Central memory CD4-positive, alpha-beta T cell (primary cell): Measurements from ENCODE around the gene TBC1D19.
"Not testable (repeated sequence)": the region's sequence is repeated elsewhere in the genome, so short reads cannot be mapped to it uniquely, and the experiment has no call there.

Source experiments
- DNase-seq: peaks from one replicate; pipeline ENCODE4 v3.0.0; 2022

Gene TBC1D19

DNA sequence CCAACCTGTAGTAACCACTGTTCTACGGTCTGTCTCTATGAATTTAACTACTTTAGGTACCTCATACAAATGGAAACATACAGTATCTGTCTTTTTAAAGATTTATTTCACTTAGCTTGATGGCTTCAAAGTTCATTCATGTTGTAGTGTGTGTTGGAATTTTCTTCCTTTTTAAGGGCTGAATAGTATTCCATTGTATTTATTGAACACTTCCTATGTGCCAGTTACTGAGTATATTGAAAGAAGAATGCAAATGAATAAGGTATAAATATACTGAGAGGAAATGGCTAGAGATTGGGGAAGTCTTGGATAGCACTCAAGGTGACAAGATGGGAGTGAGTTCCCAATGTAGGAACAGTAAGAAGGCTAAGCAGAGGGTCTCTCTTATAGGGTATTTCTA is 17.3 kb downstream of the TBC1D19 start:
- no peak for DNase-seq

DNA sequence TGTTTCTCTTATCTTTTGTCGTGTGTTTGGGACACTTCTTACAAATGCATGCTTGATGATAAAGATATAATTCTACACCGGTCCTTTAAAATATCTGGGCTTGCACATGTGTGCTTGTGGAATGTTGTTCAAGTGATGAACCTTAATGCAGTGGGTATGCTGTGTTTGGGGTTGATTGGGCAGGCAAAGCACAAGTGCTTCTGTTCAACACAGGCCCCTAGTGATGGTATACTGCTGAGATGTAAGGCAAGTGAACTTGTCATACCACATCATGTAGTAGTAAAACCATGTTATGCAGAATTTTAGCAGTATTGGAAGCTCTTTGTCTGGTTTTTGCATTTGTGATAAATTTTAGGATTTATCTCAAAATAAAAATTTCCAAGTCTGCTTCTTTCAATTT is 23.9 kb downstream of the TBC1D19 start:
- no peak for DNase-seq

DNA sequence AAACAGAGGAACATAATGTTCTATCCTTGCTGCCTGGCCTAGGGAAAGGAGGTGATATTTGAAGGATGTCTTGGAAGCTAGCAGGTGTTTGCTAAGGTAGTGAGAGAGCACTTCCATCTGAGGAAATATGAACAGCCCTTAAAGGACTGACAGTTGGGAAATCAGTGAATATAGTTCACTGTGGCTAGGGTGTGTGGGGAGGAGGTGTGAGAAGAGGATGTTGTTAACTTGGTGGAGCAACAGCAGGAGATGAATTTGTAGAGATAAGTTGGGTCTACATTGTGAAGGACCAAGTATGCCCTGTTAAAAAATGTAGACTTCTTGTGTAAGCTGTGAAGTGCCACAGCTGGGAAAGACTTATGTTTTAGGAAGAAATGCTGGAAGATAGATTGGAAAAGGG is 25.5 kb downstream of the TBC1D19 start:
- no peak for DNase-seq

DNA sequence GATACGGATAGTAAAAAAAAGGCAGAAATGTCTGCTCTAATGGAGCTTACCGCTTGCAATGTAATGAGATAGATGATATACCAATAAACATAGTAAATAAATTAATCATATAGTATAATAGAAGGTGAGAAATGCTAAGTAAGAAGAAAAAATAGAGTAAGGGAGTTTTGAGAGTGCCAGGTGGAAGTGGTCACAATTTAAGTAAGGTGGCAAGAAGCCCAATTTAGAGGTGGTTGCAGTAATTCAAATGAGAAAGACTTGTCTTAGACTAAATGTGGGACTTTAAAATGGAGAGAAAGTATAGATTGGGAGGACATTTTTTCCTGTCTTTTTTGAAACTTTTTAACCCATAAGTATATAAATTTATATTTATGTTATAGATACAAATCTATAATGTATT is 26.0 kb downstream of the TBC1D19 start:
- DNase-seq: no peak

DNA sequence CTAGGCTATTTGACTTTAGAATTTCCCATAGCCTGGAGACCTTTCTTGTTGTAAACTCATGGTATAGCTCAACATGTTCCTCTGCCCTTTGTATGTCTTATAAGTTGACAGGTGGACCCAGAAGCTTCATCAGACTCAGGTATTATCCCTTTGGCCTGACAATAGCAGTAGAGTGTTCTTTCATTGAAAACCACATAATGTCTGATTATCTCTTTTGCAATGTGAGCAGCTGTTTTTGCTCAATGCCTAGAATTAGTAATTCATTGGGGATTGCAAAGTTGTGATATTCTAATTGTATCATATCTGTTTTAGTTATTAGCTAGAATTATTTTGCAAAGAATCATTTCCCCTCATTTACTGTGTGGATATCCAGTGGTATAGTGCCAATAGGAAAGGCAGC is 27.5 kb downstream of the TBC1D19 start:
- no peak for DNase-seq

DNA sequence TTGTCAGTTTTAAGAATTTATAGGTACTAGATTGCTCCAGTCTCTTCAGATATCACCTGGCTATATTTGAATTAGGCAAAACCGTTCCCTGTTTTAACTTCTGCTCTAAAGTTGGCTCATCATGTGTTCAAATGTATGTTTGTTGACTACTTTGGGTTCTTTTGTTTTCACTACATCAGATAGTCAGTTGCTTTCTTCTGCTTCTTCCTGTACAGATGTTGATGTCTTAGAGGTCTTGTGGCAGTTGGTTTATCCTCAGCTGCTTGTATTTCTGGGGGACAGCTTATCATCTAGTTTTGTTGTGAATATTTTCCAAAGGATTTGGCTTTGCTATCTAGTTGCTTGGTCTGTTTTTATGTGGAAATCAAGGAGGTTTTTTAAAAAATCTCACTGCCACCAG is 28.0 kb downstream of the TBC1D19 start:
- no peak for DNase-seq

DNA sequence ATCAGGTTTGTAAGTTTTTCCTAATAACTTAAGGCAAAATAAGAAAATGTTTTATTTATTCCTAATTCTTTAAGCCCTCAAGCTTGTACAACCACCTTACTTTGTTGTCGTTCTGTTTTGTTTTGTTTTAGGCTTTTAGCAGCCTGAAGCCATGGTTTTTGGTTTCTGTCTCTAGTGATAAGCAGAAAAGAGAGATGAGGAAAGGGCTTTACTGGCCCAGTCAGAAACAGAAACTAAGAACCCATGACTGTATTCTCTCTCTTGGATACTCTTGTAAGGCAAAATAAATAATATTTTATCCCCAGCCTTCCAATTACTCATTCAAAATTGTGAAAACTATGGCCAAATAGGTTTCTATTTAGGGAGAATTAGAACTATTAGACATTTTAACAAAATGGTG is 29.4 kb downstream of the TBC1D19 start:
- DNase-seq: no peak

DNA sequence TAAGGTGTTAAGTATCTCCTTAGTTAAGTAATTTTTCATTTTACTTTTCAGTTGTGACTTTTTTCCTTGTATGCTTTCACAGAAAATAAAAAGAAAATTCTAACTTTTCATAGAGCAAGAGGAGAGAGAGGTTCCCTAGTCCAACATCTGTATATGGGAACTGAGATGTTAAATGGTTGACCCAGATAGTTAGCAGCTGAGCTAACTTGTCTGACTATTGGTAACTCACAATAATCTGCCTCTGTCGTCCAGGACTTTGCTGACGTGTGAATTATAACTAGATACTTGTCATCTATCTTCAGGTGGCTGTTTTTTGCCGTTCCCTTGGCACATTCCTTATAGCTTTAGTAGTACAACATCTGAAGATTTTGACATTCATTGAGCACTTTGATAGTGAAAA is 29.9 kb downstream of the TBC1D19 start:
- no peak for DNase-seq

DNA sequence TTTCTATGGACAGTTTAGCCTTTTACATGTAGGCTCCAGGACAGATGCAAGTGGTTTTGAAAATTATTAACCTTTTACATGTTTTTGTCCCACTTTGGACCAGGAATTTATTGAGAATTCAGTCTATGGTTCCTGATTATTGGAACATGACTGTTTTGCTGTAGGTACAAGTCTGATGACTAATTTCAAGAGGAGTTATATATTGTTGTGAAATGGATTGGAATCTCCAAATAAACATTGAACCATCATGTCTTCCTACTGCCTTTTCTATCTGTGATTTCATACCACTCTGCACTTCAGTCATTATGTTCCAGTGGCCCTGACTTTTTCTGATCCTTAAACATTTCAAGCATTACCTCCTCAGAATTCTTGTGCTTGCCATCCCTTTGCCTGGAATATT is 35.9 kb downstream of the TBC1D19 start:
- DNase-seq: no peak

DNA sequence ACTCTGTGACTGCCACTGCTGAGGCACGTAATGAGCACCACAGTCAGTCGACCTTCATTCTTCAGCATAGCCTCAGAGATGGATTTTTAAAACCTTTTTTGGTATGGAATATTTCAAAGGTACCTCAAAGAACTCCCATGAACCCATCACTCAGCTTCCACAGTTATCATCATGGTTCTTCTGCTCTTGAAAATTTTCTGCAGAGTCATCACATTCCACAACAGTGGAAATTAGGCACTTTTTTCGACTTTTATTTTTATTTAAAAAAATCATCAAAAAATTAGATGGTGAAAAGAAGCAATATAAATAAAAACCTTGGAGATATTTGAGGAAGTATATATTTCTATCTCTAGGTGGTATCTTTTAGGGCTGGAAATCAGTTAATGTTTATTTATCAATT is 37.5 kb downstream of the TBC1D19 start:
- DNase-seq: no peak

DNA sequence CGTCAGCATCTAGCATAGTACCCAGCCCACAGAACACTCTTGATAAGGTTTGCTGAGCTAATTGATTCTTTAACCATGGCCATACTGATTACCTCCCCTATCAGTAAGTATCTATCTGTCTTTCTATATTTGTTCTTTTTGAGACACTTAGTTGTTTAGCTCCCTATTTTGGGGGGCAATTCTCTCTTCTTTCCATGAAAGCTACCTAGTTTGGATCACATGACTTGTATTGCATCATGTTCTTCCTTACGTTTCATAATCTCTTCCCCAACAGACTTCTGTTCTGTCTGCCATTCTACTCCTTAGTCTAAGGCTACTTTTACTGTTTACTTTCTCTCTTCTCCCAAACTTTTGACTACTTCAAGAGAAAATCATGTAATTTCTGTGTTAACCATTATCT is 39.0 kb downstream of the TBC1D19 start:
- no peak for DNase-seq

DNA sequence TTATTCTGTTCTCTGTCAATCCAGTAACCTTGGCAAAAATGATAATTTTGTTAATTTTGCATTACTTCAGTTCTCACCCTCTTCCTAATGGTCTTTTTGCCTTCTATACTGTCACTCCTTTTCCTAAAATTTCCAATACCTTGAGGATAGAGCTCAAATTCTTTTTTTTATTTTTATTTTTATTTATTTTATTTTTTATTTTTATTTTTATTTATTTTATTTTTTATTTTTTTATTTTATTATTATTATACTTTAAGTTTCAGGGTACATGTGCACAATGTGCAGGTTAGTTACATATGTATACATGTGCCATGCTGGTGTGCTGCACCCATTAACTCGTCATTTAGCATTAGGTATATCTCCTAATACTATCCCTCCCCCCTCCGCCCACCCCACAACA is 42.8 kb downstream of the TBC1D19 start:
- DNase-seq: not testable (repeated sequence)

DNA sequence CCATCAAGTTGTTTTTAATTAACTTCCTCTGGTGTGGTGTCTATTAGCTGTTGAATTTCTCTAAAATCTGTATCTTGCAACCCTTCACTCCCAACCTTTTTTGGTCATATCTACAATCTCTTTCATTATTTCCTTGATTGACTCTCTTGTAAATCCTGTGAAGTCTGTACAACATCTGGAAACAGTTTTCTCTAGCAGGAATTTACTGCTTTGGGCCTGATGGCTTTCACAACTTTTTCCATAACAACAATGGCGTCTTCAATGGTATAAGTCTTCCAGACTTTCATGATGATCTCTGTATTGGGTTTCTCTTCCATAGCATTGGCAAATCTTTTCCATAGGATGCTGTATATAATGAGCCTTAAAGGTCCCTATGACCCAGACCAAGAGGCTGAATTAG is 49.0 kb downstream of the TBC1D19 start:
- no peak for DNase-seq

DNA sequence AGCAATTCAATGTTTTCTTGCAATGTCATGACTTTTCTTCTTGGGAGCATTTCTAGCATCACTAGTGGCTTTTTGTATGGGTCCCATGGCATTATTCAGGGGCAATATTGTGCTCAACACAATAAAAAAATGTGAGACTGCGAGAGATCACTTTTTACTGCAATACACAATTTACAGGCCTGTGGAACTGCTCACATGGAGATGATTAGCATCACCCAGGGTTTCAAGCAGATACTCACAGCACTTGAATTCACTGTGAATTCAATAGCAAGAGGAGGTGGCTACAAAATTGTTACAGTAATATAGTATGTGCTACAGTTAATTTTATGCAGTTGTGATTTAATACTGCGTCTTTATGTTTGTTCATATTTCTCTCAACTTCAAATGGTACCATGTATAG is 50.4 kb downstream of the TBC1D19 start:
- DNase-seq: no peak

DNA sequence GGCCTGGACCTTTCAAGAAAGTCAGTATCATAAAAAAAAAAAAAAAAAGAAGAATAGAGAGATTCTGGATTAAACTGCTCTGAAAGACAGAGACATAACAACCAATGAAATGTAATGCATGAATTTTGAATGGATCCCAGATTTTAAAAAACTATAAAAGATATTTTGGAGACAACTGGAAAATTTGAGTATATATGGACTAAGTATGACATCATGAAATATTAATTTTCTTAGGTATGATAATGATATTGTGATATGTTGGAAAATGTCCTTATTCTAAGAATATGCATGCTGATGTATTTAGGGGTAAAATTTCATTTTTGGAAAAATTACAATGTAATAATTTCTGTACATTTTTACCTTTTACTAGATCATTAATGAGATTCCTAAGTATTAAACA is 52.6 kb downstream of the TBC1D19 start:
- no peak for DNase-seq

DNA sequence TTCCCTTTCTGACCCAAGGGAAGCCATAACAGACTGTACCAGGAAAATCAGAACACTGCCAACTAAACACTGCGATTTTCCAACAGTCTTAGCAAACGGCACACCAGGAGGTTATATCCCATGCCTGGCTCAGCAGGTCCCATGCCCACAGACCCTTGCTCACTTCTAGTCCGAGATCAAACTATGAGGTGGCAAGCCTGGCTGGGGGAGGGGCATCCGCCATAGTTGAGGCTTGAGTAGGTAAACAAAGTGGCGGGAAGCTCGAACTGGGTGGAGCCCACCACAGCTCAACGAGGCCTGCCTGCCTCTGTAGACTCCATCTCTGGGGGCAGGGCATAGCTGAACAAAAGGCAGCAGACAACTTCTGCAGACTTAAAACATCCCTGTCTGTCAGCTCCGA is 56.8 kb downstream of the TBC1D19 start:
- DNase-seq: not testable (repeated sequence)

DNA sequence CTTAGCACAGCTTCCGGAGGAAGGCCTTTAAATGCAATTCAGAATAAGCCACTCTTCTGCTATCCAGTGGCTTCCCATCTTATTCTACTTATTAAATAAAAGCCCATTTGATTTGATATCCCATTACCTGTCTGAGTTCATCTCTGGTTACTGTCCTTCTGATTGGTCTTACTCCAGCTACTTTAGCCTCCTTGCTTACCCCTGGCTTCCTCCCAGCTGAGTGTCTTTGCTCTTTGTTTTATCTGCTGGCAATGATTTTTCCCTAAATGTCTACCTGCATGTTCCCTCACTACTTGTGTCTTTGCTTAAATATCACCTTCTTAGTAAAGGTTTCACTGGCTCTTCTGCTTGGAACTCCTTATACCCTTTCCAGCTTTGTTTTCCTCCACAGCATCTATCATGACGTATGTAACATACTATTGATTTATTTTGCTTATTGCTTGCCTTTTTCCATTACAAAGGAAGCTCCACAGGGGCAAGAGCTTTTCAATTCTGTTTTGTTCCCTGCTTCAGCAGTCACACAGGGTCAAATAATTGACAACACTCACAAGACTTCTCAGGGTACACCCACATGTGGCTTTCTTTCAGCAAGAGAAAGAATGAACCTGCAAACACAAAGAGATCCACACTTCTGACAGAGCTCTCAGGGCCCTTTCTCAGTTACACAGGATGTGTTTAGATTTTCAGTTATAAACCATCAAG is 63.8 kb downstream of the TBC1D19 start:
- DNase-seq: no peak

DNA sequence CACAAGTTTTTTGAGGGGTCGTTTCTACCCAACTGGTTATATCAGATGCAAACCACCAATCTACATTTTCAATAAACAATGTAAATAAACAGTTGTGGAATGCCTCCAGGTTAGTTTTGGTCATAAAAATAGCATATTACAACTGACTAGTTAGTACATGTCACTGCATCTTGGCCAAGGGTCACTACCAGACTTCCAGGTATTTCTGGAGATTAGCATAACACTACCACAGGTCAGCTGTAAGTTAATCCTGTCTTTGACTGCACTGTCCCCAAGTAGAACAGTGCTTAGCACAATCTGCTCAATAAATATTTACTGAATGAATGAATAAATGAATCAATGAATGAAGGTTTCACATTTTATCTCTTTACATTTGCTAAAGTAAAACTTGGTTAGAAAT is 64.4 kb downstream of the TBC1D19 start:
- DNase-seq: no peak

DNA sequence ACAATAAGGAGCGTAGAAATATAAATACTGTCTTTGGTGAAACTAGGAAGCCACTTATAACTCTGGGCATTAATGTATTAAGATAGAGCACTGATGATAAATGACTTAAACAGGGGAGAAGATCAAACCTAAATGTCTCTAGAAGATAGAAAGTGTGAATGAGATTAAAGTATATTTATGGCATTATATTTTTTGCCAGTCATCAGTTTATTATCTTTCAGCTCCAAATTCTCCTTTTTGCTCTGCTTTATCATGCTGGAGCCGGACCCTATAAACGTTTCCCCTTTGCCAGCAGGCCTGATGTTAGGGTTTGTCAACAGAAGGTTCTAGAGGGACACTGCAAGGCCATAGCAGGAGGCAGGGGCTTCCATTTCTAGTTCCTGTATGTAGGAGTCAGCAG is 76.4 kb downstream of the TBC1D19 start:
- no peak for DNase-seq

DNA sequence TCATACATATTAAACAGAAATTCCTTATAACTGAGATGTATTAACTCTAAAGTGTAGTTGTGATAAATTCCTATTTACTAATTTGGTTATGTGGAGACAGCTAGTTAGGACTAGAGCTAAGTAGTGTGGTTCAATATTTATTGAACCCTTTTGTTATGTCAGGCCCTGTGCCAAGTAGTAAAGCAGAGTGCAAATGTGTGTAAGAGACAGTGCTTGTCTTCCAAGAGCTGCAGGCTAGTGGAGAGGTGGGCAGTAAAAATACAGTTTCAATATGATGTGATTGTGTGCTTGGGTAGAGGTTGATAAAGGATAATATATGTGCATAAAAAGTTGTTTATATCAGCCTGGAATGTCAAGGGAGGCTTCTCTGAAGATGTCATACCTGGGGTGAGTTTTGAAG is 80.0 kb downstream of the TBC1D19 start:
- DNase-seq: no peak

DNA sequence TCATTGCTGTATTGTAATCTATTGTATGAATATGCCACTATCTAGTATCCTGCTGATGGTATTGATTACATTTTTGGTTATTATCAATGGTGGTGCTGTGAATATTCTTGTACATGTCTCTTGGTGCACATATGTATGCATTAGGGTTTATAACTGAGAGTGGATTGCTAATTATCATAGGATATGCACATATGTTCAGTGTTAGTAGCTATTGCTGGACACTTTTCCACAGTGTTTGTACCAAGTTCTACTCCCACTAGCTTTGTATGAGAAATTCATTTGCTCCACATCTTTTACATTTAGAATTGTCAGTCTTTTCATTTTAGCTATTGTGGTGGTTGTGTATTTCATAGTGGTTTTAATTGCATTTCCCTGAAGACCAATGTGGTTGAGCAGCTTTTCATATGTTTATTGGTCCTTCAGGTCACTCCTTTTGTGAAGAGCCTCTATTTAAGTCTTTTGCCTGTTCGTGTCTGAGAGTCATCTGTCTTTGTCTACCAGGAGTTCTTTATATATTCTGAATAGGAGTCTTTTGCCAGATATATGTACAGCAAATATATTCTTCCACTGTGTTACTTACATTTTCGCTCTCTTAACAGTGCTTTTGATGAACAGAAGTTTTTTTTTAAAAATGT is 87.1 kb downstream of the TBC1D19 start:
- no peak for DNase-seq

DNA sequence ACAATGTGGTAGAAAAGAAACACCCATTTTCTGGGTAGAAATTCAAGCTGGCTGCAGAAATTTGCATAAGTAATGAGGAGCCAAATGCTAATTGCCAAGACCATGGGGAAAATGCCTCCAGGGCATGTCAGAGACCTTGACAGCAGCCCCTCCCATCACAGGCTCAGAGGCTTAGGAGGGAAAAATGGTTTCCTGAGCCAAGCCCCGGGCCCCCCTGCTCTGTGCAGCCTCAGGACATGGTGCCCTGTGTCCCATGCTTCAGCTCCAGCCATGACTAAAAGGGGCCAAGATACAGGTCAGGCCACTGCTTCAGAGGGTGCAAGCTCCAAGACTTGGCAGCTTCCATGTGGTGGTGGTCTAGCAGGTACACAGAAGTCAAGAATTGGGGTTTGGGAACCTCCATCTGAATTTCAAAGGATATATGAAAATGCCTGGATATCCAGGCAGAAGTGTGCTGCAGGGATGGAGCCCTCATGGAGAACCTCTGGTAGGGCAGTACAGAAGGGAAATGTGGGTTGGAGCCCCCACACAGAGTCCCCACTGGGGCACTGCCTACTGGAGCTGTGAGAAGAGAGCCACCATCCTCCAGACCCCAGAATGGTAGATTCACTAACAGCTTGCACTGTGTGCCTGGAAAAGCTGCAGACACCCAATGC is 95.3 kb downstream of the TBC1D19 start:
- DNase-seq: not testable (repeated sequence)

DNA sequence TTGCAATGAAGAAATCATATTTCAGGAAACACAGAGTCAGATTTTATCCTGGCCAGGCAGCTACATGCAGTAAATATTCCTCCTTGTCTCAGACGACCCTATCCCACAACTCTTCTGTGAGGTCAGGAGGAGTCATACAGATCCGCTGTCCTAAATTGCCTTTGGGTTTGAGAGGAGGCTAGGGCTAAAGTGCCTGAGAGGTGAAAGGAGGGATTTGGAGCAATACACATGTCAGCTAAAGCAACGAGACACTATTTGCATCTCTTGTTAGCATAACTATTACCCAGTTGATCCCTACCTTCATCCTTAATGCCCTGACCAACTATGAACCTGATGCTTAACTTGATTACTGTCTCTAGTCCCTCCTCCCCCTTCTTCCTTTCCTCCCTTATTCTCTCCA is 98.6 kb downstream of the TBC1D19 start:
- no peak for DNase-seq

DNA sequence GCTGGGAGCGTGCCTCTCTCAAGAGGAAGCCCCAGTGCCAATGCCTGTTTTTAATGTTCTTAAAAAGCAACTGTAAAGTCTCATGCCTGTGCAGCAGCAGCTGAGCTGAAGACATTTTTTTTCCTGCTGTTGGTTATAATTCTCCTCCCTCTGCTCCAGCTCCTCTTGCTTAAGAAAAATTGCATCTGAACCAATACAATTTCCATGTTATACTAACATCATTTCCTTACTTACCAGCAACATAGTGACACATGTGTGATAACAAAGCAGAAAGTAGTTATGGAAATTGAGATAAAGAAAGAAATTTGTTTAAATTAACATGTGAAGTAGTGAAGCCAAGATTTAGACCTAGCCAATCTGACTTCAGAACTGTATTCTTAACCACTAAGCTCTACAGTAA is 101.4 kb downstream of the TBC1D19 start:
- DNase-seq: no peak

DNA sequence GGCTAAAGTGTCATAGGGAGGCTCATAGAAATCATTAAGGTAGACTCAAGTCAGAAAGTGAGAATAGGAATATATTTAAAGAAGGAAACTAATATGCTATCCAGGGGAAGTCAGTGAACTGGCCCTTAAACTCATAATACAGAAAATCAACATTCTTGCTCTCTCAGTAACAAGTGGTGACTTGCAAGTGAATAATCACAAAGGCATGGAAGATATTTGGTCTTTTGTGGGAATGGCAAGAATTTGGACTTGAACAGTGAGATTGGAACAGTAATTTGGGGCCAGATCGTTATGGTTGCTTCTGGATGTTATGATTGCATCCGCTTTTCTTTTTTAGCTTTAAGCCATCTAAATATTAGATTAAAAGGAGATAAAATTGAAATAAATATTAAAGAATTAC is 103.8 kb downstream of the TBC1D19 start:
- no peak for DNase-seq
